Hepatocyte (in vitro differentiated cells): ENCODE data around the gene TMEM38A. TPM values are rescaled to one million over a fixed set of nuclear protein-coding genes. Genes with fewer than 3 reads are reported as not detected.

Source experiments
- DNase-seq: peaks from one replicate; pipeline ENCODE4 v3.0.0-alpha.2; 2016; ENCODE audit warnings: low spot score
- H2AFZ ChIP-seq: fragments of 200-600 bp; sonication (generic); 2 replicates; pipeline ENCODE4 v1.6.0; 2016; ENCODE audit warnings: antibody characterized with exemption, mild to moderate bottlenecking
- H3K27ac ChIP-seq: fragments of 200-600 bp; sonication (generic); 2 replicates; pipeline ENCODE4 v1.5.1; 2016; ENCODE audit warnings: mild to moderate bottlenecking
- H3K27me3 ChIP-seq: fragments of 200-600 bp; sonication (generic); 2 replicates; pipeline ENCODE4 v1.6.1; 2016
- H3K36me3 ChIP-seq: fragments of 200-600 bp; sonication (generic); replicated peaks from 2 replicates; pipeline ENCODE4 v1.5.1; 2016; ENCODE audit warnings: low read depth; ENCODE audit not compliant: insufficient read depth
- H3K4me1 ChIP-seq: fragments of 200-600 bp; sonication (generic); 2 replicates; pipeline ENCODE4 v1.5.1; 2016; ENCODE audit warnings: mild to moderate bottlenecking, moderate library complexity; ENCODE audit not compliant: insufficient read depth
- H3K4me2 ChIP-seq: fragments of 200-600 bp; sonication (generic); 2 replicates; pipeline ENCODE4 v1.6.0; 2016
- H3K4me3 ChIP-seq: fragments of 200-600 bp; sonication (generic); 2 replicates; pipeline ENCODE4 v1.5.1; 2016; ENCODE audit warnings: mild to moderate bottlenecking
- H3K79me2 ChIP-seq: fragments of 200-600 bp; sonication (generic); 2 replicates; pipeline ENCODE4 v1.6.0; 2017; ENCODE audit warnings: mild to moderate bottlenecking
- H3K9me2 ChIP-seq: fragments of 200-600 bp; sonication (generic); replicated peaks from 2 replicates; pipeline ENCODE4 v1.6.0; 2017; ENCODE audit warnings: mild to moderate bottlenecking; ENCODE audit not compliant: insufficient read depth
- H3K9me3 ChIP-seq: fragments of 200-600 bp; sonication (generic); 2 replicates; pipeline ENCODE4 v1.5.1; 2016; ENCODE audit warnings: low read depth, mild to moderate bottlenecking
- H4K20me1 ChIP-seq: fragments of 200-600 bp; sonication (generic); 2 replicates; pipeline ENCODE4 v1.6.0; 2016; ENCODE audit warnings: mild to moderate bottlenecking; ENCODE audit not compliant: insufficient read depth, poor library complexity, severe bottlenecking
- CTCF ChIP-seq: fragments of 200-600 bp; sonication (generic); IDR thresholded peaks from 2 replicates; pipeline ENCODE4 v1.5.1; 2016; ENCODE audit warnings: antibody characterized with exemption, mild to moderate bottlenecking; ENCODE audit not compliant: poor library complexity
- EZH2 ChIP-seq: fragments of 200-600 bp; sonication (generic); IDR thresholded peaks from 2 replicates; pipeline ENCODE4 v1.6.1; 2016; ENCODE audit warnings: antibody characterized with exemption, mild to moderate bottlenecking, borderline replicate concordance
- EZH2phosphoT487 ChIP-seq: fragments of 200-600 bp; sonication (generic); IDR thresholded peaks from one replicate; pipeline ENCODE4 v1.6.1; 2018; ENCODE audit warnings: antibody characterized with exemption, mild to moderate bottlenecking, low read depth, moderate library complexity; ENCODE audit not compliant: unreplicated experiment, severe bottlenecking
- WGBS: methylation state at CpG from one replicate; pipeline ENCODE4 v1.1.6; 2016; ENCODE audit warnings: low lambda C conversion rate; ENCODE audit errors: missing lambda C conversion rate; 5-methylcytosine and 5-hydroxymethylcytosine counted together
- polyA plus RNA-seq: library from polyadenylated mRNA; unstranded; fragments of >200 nt; fragmentation: Nextera tagmentation; extraction: Ambion mirVana; gene quantifications from 2 replicates; pipeline ENCODE4 v1.2.1, GENCODE V29; 2016
- total RNA-seq: library from RNA; depleted of rRNA; stranded (reverse); fragments of >200 nt; gene quantifications from 2 replicates; pipeline ENCODE4 v1.2.3, GENCODE V29; 2014

TMEM38A gene
- total and polyA plus RNA-seq, 2 experiments from 2014 or later = 10.2 to 10.9 TPM

DNA sequence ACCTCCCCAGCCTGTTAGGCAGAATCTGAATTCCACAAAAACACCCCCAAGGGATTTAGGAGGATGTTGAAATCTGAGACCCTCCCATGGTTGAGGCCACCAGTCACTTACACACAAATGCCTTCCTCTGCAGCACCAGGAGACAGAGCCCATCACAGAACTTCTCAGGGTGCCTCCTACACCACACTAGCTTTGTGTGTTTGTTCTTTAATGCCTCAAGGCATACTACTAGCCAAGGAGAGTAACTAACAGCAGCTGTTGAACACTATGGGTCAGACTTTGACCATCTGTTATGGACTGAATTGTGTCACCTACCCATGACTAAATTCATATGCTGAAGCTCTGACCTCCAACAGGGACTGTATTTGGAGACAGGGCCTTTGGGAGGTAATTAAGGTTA lies 23.4 kb upstream of the TMEM38A start:
- Histone ChIP-seq H3K4me2 (no peak overlapping the region), H3K4me1 (no peaks in the 10 kb centered on the region), H3K4me3 (no peak overlapping the region), H3K36me3 (no peaks in the 10 kb centered on the region), H3K27me3 (no peaks in the 10 kb centered on the region), H3K79me2 (peaks cover 64% of the 10 kb centered on the region), H3K27ac (no peak overlapping the region), H2AFZ (no peak overlapping the region), H4K20me1 (peaks cover 16% of the 10 kb centered on the region), H3K9me2 (no peaks in the 10 kb centered on the region), H3K9me3 (no peaks in the 10 kb centered on the region)
- TF ChIP-seq EZH2 (no peak), EZH2phosphoT487 (no peak), CTCF (no peak)
- no peak for DNase-seq

DNA sequence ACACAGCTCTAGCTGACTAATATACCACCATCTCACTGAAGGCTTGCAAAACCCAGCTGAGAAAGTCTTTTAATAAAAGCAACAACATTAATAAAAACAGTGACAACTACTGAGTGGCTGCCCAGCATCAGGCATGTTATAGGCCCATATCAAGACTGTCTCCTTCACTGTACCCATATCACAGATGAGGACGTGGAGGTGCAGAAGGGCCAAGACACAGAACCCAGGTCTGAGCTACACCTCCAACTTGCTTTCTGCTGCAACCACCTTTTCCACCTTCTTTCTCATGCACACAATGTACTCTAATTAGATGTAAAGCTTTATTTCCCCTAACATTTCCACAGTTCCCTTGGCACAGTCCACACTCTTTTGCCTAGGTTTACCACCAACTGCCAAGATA lies 22.3 kb upstream of the TMEM38A start:
- H3K9me2 ChIP-seq = no peaks in the 10 kb centered on the region
- no peak overlapping the region for H3K4me2 ChIP-seq
- TF ChIP-seq EZH2 (no peak), EZH2phosphoT487 (no peak), CTCF (no peak)
- H3K4me1 ChIP-seq = no peaks in the 10 kb centered on the region
- H3K27me3 ChIP-seq = no peaks in the 10 kb centered on the region
- no peak for DNase-seq
- no peaks in the 10 kb centered on the region for H3K36me3 ChIP-seq
- H3K27ac ChIP-seq = no peak overlapping the region
- H2AFZ ChIP-seq = no peak overlapping the region
- H4K20me1 ChIP-seq = peaks cover 16% of the 10 kb centered on the region
- 100% methylated on average over 1 of the region's 1 CpG for WGBS
- H3K79me2 ChIP-seq = peaks cover 73% of the 10 kb centered on the region
- H3K9me3 ChIP-seq = no peaks in the 10 kb centered on the region
- no peak overlapping the region for H3K4me3 ChIP-seq

- H3K27me3 ChIP-seq = no peaks in the 10 kb centered on the region
- H3K4me3 ChIP-seq = no peak overlapping the region
- no peaks in the 10 kb centered on the region for H3K9me3 ChIP-seq
- H3K36me3 ChIP-seq = no peaks in the 10 kb centered on the region
- no peak overlapping the region for H3K4me2 ChIP-seq
- H3K27ac ChIP-seq = no peak overlapping the region
- peaks cover 92% of the 10 kb centered on the region for H3K79me2 ChIP-seq
- no peaks in the 10 kb centered on the region for H3K9me2 ChIP-seq
- no peak for TF ChIP-seq CTCF
- peaks cover 13% of the 10 kb centered on the region for H4K20me1 ChIP-seq
- H2AFZ ChIP-seq = no peak overlapping the region
- no peaks in the 10 kb centered on the region for H3K4me1 ChIP-seq
- DNase-seq = no peak
- WGBS = 96% methylated on average over 1 of the region's 1 CpG
These were observed 20.0 kb upstream of the TMEM38A start for GRCh38 chr19:16640951-16641350.

- Histone ChIP-seq H3K36me3 (no peaks in the 10 kb centered on the region), H3K27ac (no peak overlapping the region), H2AFZ (no peak overlapping the region), H3K9me2 (no peaks in the 10 kb centered on the region), H4K20me1 (peaks cover 13% of the 10 kb centered on the region), H3K4me2 (no peak overlapping the region), H3K9me3 (no peaks in the 10 kb centered on the region), H3K79me2 (peaks cover 93% of the 10 kb centered on the region), H3K4me3 (no peak overlapping the region), H3K27me3 (no peaks in the 10 kb centered on the region), H3K4me1 (no peaks in the 10 kb centered on the region)
- DNase-seq = no peak
- no peak for TF ChIP-seq EZH2
- TF ChIP-seq EZH2phosphoT487 = no peak
- TF ChIP-seq CTCF = no peak
- 94% methylated on average over 10 of the region's 10 CpGs for WGBS
These were observed 19.2 kb upstream of the TMEM38A start for GRCh38 chr19:16641695-16642094.
